ENCODE measurements around the gene TOMM5.

Gene TOMM5

GRCh38 chr9:37566716-37567115, 25.7 kb downstream of the TOMM5 start:
- Histone ChIP-seq H3K4me2 (ENCODE audit: low read depth, low read length) (no peak overlapping the region), H3K4me3 (ENCODE audit: low read length) (no peak overlapping the region), H2AFZ (ENCODE audit: low read length) (no peak overlapping the region), H3F3A (ENCODE audit: insufficient read depth, low read length) (no peaks in the 10 kb centered on the region), H4K20me1 (ENCODE audit: insufficient read depth, low read length) (no peaks in the 10 kb centered on the region), H3K27me3 (replicated peaks; ENCODE audit: insufficient read depth, low read length) (no peaks in the 10 kb centered on the region), H3K27ac (ENCODE audit: low read length) (no peak overlapping the region), H3K9ac (ENCODE audit: low read length) (no peak overlapping the region), H3K9me2 (replicated peaks; ENCODE audit: insufficient read depth, low read length) (no peaks in the 10 kb centered on the region), H3K9me3 (replicated peaks; ENCODE audit: insufficient read depth, low read length) (no peaks in the 10 kb centered on the region), H3K79me2 (ENCODE audit: low read length) (no peaks in the 10 kb centered on the region), H3K36me3 (replicated peaks; ENCODE audit: insufficient read depth, low read length) (no peaks in the 10 kb centered on the region), H3K4me1 (ENCODE audit: low read length) (no peaks in the 10 kb centered on the region)
- TF ChIP-seq CTCF (IDR thresholded peaks at IDR 0.05; ENCODE audit: low read length) (no peak), EZH2 (optimal IDR thresholded peaks at IDR 0.05; ENCODE audit: low read depth, low read length) (no peak), EZH2phosphoT487 (IDR thresholded peaks at IDR 0.05; ENCODE audit: low read length) (no peak)
- DNase-seq, result no peak

- H3K4me2 ChIP-seq (ENCODE audit: low read depth, low read length), result no peak overlapping the region
- H3K27ac ChIP-seq (ENCODE audit: low read length), result no peak overlapping the region
- H3K27me3 ChIP-seq (replicated peaks; ENCODE audit: insufficient read depth, low read length), result no peaks in the 10 kb centered on the region
- H4K20me1 ChIP-seq (ENCODE audit: insufficient read depth, low read length), result no peaks in the 10 kb centered on the region
- H3K4me3 ChIP-seq (ENCODE audit: low read length), result no peak overlapping the region
- DNase-seq, result no peak
- no peak overlapping the region for H3K9ac ChIP-seq (ENCODE audit: low read length)
- H3K9me2 ChIP-seq (replicated peaks; ENCODE audit: insufficient read depth, low read length), result no peaks in the 10 kb centered on the region
- H3K4me1 ChIP-seq (ENCODE audit: low read length), result no peaks in the 10 kb centered on the region
- H3K79me2 ChIP-seq (ENCODE audit: low read length), result no peaks in the 10 kb centered on the region
- no peak overlapping the region for H2AFZ ChIP-seq (ENCODE audit: low read length)
- H3K9me3 ChIP-seq (replicated peaks; ENCODE audit: insufficient read depth, low read length), result no peaks in the 10 kb centered on the region
- no peaks in the 10 kb centered on the region for H3F3A ChIP-seq (ENCODE audit: insufficient read depth, low read length)
- no peaks in the 10 kb centered on the region for H3K36me3 ChIP-seq (replicated peaks; ENCODE audit: insufficient read depth, low read length)
- TF ChIP-seq EZH2 (optimal IDR thresholded peaks at IDR 0.05; ENCODE audit: low read depth, low read length), result no peak
- TF ChIP-seq CTCF (IDR thresholded peaks at IDR 0.05; ENCODE audit: low read length), result no peak
- no peak for TF ChIP-seq EZH2phosphoT487 (IDR thresholded peaks at IDR 0.05; ENCODE audit: low read length)
Measured at GRCh38 chr9:37565661-37566618, 26.5 kb downstream of the TOMM5 start.

GRCh38 chr9:37564916-37565315, 27.5 kb downstream of the TOMM5 start:
- Histone ChIP-seq H3K36me3 (replicated peaks; ENCODE audit: insufficient read depth, low read length) (no peaks in the 10 kb centered on the region), H3K9me3 (replicated peaks; ENCODE audit: insufficient read depth, low read length) (no peaks in the 10 kb centered on the region), H3F3A (ENCODE audit: insufficient read depth, low read length) (no peaks in the 10 kb centered on the region), H3K4me2 (ENCODE audit: low read depth, low read length) (no peak overlapping the region), H3K4me3 (ENCODE audit: low read length) (no peak overlapping the region), H3K27ac (ENCODE audit: low read length) (no peak overlapping the region), H3K4me1 (ENCODE audit: low read length) (no peaks in the 10 kb centered on the region), H3K9me2 (replicated peaks; ENCODE audit: insufficient read depth, low read length) (no peaks in the 10 kb centered on the region), H3K9ac (ENCODE audit: low read length) (no peak overlapping the region), H2AFZ (ENCODE audit: low read length) (no peak overlapping the region), H4K20me1 (ENCODE audit: insufficient read depth, low read length) (no peaks in the 10 kb centered on the region), H3K27me3 (replicated peaks; ENCODE audit: insufficient read depth, low read length) (no peaks in the 10 kb centered on the region), H3K79me2 (ENCODE audit: low read length) (no peaks in the 10 kb centered on the region)
- TF ChIP-seq CTCF (IDR thresholded peaks at IDR 0.05; ENCODE audit: low read length) (no peak), EZH2phosphoT487 (IDR thresholded peaks at IDR 0.05; ENCODE audit: low read length) (no peak), EZH2 (optimal IDR thresholded peaks at IDR 0.05; ENCODE audit: low read depth, low read length) (no peak)
- no peak for DNase-seq
